ENCODE measurements around the gene EXOC3L2.
"Not testable (repeated sequence)": the region's sequence is repeated elsewhere in the genome, so short reads cannot be mapped to it uniquely, and the experiment has no call there.

Gene EXOC3L2

GRCh38 chr19:45271735-45272108, 26.5 kb upstream of the EXOC3L2 start:
- DNase-seq (ENCODE audit: low spot score in 2 of 2) (no peak), ATAC-seq (replicated peaks; ENCODE audit: extremely low read depth, poor library complexity, severe bottlenecking) (no peak)
- Mint-ChIP-seq H3K36me3 (ENCODE audit: insufficient read depth) (peaks cover 33% of the 10 kb centered on the region), H3K4me1 (peaks cover 5% of the 10 kb centered on the region), H3K4me3 (no peak overlapping the region), H3K27me3 (no peaks in the 10 kb centered on the region), H3K9me3 (no peaks in the 10 kb centered on the region), H3K27ac (ENCODE audit: low read depth) (no peak overlapping the region)

DNA sequence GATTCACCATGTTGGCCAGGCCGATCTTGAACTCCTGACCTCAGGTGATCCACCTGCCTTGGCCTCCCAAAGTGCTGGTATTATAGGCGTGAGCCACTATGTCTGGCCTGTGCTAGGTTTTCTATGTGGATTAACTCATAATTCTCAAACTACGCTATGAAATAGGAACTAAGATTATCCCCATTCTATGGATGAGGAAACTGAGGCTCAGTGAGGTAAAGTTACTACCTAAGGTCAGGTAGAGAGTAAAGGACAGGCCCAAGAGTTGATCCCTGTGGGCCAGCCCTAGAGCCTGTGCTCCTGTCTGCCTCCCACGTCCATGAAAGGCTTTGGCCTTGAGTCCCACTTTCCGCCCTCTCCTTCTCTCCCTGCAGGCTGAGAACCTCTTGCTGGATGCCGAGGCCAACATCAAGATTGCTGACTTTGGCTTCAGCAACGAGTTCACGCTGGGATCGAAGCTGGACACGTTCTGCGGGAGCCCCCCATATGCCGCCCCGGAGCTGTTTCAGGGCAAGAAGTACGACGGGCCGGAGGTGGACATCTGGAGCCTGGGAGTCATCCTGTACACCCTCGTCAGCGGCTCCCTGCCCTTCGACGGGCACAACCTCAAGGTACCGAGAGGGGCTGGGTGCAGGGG, 26.0 kb upstream of the EXOC3L2 start:
- H3K36me3 Mint-ChIP-seq (ENCODE audit: insufficient read depth) = peaks cover 32% of the 10 kb centered on the region
- no peak overlapping the region for H3K4me3 Mint-ChIP-seq
- no peak overlapping the region for H3K27ac Mint-ChIP-seq (ENCODE audit: low read depth)
- no peaks in the 10 kb centered on the region for H3K27me3 Mint-ChIP-seq
- no peak for DNase-seq (ENCODE audit: low spot score in 2 of 2)
- ATAC-seq (replicated peaks; ENCODE audit: extremely low read depth, poor library complexity, severe bottlenecking) = no peak
- H3K9me3 Mint-ChIP-seq = no peaks in the 10 kb centered on the region
- H3K4me1 Mint-ChIP-seq = peaks cover 5% of the 10 kb centered on the region

DNA sequence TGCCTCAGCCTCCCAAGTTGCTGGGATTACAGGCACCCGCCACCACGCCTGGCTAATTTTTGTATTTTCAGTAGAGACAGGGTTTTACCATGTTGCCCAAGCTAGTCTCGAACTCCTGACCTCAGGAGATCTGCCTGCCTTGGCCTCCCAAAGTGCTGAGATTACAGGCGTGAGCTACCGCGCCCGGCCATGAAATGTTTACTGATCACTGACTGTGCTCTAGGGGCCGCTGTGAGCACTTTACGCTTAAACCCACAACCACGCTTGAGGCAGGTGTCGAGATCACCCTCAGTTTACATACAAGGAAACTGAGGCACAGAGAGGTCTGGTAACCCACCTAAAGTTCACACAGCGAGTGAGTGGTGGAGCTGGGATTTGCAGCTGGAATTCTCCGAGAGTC, 24.7 kb upstream of the EXOC3L2 start:
- Mint-ChIP-seq H3K36me3 (ENCODE audit: insufficient read depth) (peaks cover 30% of the 10 kb centered on the region), H3K4me1 (peaks cover 10% of the 10 kb centered on the region)
- DNase-seq (ENCODE audit: low spot score in 2 of 2); ATAC-seq (replicated peaks; ENCODE audit: extremely low read depth, poor library complexity, severe bottlenecking); H3K9me3 Mint-ChIP-seq; H3K27ac Mint-ChIP-seq (ENCODE audit: low read depth); H3K27me3 Mint-ChIP-seq; H3K4me3 Mint-ChIP-seq: not testable (repeated sequence)

GRCh38 chr19:45267296-45267695, 22.1 kb upstream of the EXOC3L2 start:
- no peaks in the 10 kb centered on the region for H3K27me3 Mint-ChIP-seq
- peaks cover 12% of the 10 kb centered on the region for H3K36me3 Mint-ChIP-seq (ENCODE audit: insufficient read depth)
- no peak for DNase-seq (ENCODE audit: low spot score in 2 of 2)
- H3K4me3 Mint-ChIP-seq = no peak overlapping the region
- peaks cover 8% of the 10 kb centered on the region for H3K4me1 Mint-ChIP-seq
- no peaks in the 10 kb centered on the region for H3K9me3 Mint-ChIP-seq
- no peak for ATAC-seq (replicated peaks; ENCODE audit: extremely low read depth, poor library complexity, severe bottlenecking)
- H3K27ac Mint-ChIP-seq (ENCODE audit: low read depth) = no peak overlapping the region

DNA sequence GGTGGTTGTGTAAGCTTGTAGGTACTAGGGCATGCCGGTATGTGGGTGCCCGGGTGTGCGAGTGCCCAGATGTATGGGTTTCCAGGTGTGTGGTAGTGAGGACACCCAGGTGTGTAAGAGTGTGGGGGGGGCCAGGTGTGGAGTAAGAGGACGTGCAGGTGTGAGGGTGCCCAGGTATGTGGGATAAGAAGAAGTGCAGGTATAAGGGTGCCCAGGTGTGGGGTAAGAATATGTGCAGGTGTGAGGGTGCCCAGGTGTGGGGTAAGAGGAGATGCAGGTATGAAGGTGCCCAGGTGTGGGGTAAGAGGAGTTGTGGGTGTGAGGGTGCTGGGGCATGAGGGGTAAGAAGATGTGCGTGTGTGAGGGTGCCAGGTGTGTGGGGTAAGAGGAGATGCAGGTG, 20.2 kb upstream of the EXOC3L2 start:
- Mint-ChIP-seq H3K4me1 (peaks cover 5% of the 10 kb centered on the region), H3K4me3 (no peak overlapping the region), H3K36me3 (ENCODE audit: insufficient read depth) (peaks cover 5% of the 10 kb centered on the region), H3K27ac (ENCODE audit: low read depth) (peak overlapping the region; percentile 67), H3K9me3 (no peaks in the 10 kb centered on the region), H3K27me3 (no peaks in the 10 kb centered on the region)
- ATAC-seq (replicated peaks; ENCODE audit: extremely low read depth, poor library complexity, severe bottlenecking) (no peak), DNase-seq (ENCODE audit: low spot score in 2 of 2) (no peak)

- DNase-seq (ENCODE audit: low spot score in 2 of 2) = no peak
- Mint-ChIP-seq H3K27me3 (no peaks in the 10 kb centered on the region), H3K9me3 (no peaks in the 10 kb centered on the region), H3K36me3 (ENCODE audit: insufficient read depth) (peaks cover 7% of the 10 kb centered on the region), H3K27ac (ENCODE audit: low read depth) (peak overlapping the region; percentile 67), H3K4me3 (no peak overlapping the region), H3K4me1 (peaks cover 5% of the 10 kb centered on the region)
- ATAC-seq (replicated peaks; ENCODE audit: extremely low read depth, poor library complexity, severe bottlenecking) = no peak
Measured at GRCh38 chr19:45264781-45265317, 19.6 kb upstream of the EXOC3L2 start.

DNA sequence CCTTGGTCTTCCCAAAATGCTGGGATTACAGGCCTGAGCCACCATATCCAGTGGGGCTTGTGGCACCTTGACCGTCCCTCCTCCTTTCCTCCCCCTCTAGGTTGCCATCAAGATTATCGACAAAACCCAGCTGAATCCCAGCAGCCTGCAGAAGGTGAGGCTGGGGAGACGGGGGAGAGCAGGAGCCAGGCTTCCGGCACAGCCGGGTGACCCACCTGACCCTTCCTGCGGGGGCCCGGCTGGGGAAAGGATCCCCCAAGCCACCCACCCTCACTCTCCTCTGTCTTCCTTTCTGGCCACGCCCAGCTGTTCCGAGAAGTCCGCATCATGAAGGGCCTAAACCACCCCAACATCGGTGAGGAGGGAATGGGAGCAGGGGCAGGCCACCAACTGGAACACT, 17.8 kb upstream of the EXOC3L2 start:
- peak overlapping the region; percentile 32 for H3K27ac Mint-ChIP-seq (ENCODE audit: low read depth)
- H3K4me1 Mint-ChIP-seq = peaks cover 9% of the 10 kb centered on the region
- no peaks in the 10 kb centered on the region for H3K27me3 Mint-ChIP-seq
- no peaks in the 10 kb centered on the region for H3K9me3 Mint-ChIP-seq
- H3K4me3 Mint-ChIP-seq = no peak overlapping the region
- ATAC-seq (replicated peaks; ENCODE audit: extremely low read depth, poor library complexity, severe bottlenecking) = no peak
- DNase-seq (ENCODE audit: low spot score in 2 of 2) = no peak
- H3K36me3 Mint-ChIP-seq (ENCODE audit: insufficient read depth) = peaks cover 7% of the 10 kb centered on the region

DNA sequence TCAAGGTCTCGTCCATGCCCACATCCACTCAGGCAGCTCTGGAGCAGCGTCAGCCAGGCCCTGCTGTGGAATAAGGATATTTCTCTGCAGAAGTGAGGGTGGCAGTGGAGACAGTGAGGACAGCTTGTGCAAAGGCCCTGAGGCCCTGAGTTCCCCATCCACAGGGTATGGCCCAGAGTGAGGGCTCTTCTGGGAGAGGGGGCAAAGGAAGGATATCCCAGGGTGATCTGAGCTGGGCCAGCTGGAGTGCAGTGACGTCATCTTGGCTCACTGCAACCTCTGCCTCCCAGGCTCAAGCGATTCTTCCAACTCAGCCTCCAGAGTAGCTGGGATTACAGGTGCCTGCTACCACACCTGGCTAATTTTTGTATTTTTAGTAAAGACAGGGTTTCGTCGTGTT, 17.4 kb upstream of the EXOC3L2 start:
- Mint-ChIP-seq H3K27me3 (no peaks in the 10 kb centered on the region), H3K9me3 (no peaks in the 10 kb centered on the region), H3K4me1 (peaks cover 9% of the 10 kb centered on the region), H3K27ac (ENCODE audit: low read depth) (peak overlapping the region; percentile 32), H3K36me3 (ENCODE audit: insufficient read depth) (peaks cover 7% of the 10 kb centered on the region), H3K4me3 (no peak overlapping the region)
- ATAC-seq (replicated peaks; ENCODE audit: extremely low read depth, poor library complexity, severe bottlenecking) (no peak), DNase-seq (ENCODE audit: low spot score in 2 of 2) (no peak)

GRCh38 chr19:45258862-45259261, 13.7 kb upstream of the EXOC3L2 start:
- DNase-seq (ENCODE audit: low spot score in 2 of 2) = no peak
- Mint-ChIP-seq H3K27ac (ENCODE audit: low read depth) (no peak overlapping the region), H3K27me3 (no peaks in the 10 kb centered on the region), H3K36me3 (ENCODE audit: insufficient read depth) (peaks cover 9% of the 10 kb centered on the region), H3K4me3 (no peak overlapping the region), H3K4me1 (peaks cover 23% of the 10 kb centered on the region), H3K9me3 (no peaks in the 10 kb centered on the region)
- no peak for ATAC-seq (replicated peaks; ENCODE audit: extremely low read depth, poor library complexity, severe bottlenecking)

GRCh38 chr19:45256836-45257235, 11.6 kb upstream of the EXOC3L2 start:
- H3K27me3 Mint-ChIP-seq = no peaks in the 10 kb centered on the region
- H3K4me1 Mint-ChIP-seq = peaks cover 42% of the 10 kb centered on the region
- H3K9me3 Mint-ChIP-seq = no peaks in the 10 kb centered on the region
- peaks cover 8% of the 10 kb centered on the region for H3K36me3 Mint-ChIP-seq (ENCODE audit: insufficient read depth)
- no peak overlapping the region for H3K4me3 Mint-ChIP-seq
- ATAC-seq (replicated peaks; ENCODE audit: extremely low read depth, poor library complexity, severe bottlenecking) (no peak), DNase-seq (ENCODE audit: low spot score in 2 of 2) (no peak)
- H3K27ac Mint-ChIP-seq (ENCODE audit: low read depth) = no peak overlapping the region

DNA sequence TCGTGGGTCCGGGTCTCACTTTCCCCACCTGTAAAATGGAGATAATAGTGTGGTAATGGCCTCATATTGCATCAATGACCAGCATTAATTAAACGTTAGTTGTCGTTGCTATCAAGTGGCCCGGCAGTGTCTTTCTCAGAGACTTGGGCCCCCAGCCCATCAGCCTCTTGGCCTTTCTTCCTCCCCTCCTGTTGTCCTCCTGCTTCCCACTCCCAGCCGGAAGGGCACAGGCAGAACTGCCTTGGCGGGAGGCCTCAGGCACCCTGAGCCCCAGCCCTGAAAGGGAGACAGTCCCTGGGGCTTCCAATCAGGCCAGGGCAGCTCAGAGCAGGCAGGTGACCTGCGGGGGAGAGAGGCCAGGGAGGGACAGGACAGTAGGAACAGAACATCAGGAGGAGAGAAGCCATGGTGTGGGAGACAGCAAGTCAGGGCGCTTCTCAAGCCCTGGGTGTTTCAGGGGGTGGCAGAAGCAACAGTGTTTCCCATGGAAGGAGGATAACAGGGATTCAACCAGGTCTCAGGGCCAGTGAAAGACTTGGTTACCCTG, 10.5 kb upstream of the EXOC3L2 start:
- no peaks in the 10 kb centered on the region for H3K27me3 Mint-ChIP-seq
- no peaks in the 10 kb centered on the region for H3K9me3 Mint-ChIP-seq
- no peak overlapping the region for H3K27ac Mint-ChIP-seq (ENCODE audit: low read depth)
- H3K4me3 Mint-ChIP-seq = no peak overlapping the region
- H3K4me1 Mint-ChIP-seq = peaks cover 46% of the 10 kb centered on the region
- ATAC-seq (replicated peaks; ENCODE audit: extremely low read depth, poor library complexity, severe bottlenecking) (no peak), DNase-seq (ENCODE audit: low spot score in 2 of 2) (no peak)
- H3K36me3 Mint-ChIP-seq (ENCODE audit: insufficient read depth) = peaks cover 6% of the 10 kb centered on the region

DNA sequence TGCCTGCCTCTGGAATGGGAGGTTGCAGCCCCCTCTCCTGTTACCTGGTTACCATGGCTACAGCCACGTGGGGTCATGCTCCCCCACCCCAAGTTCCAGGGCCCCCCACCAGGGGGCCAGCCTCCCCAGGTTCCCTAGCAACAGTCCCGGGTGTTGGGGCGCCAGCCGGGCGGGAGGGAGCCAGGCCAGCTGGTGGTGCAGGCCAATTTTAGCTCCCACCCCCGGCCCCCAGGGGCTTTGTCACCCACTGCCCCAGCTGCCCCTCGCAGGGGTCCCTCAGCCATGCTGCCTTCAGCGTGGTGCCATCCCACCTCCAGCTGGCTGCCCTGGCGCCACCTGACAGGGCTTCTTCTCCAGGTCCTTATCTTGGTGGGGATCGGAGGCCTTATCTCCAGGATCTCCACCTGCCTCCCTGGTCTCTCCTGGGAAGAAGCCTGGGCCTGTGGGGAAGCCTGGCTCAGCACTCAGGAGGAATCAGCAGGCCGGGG, 8.9 kb upstream of the EXOC3L2 start:
- H3K27ac Mint-ChIP-seq (ENCODE audit: low read depth) = peak overlapping the region; percentile 91
- H3K4me1 Mint-ChIP-seq = peaks cover 49% of the 10 kb centered on the region
- no peaks in the 10 kb centered on the region for H3K9me3 Mint-ChIP-seq
- peaks cover 4% of the 10 kb centered on the region for H3K36me3 Mint-ChIP-seq (ENCODE audit: insufficient read depth)
- no peak for ATAC-seq (replicated peaks; ENCODE audit: extremely low read depth, poor library complexity, severe bottlenecking)
- DNase-seq (ENCODE audit: low spot score in 2 of 2) = no peak
- H3K27me3 Mint-ChIP-seq = no peaks in the 10 kb centered on the region
- peak overlapping the region; percentile 93 for H3K4me3 Mint-ChIP-seq

- H3K27ac Mint-ChIP-seq (ENCODE audit: low read depth) = peak overlapping the region; percentile 91
Measured at GRCh38 chr19:45253396-45254027, 8.3 kb upstream of the EXOC3L2 start.

More at GRCh38 chr19:45253396-45254027, 8.3 kb upstream of the EXOC3L2 start:
- no peak for DNase-seq (ENCODE audit: low spot score in 2 of 2)
- Mint-ChIP-seq H3K4me1 (peaks cover 54% of the 10 kb centered on the region), H3K27me3 (no peaks in the 10 kb centered on the region), H3K4me3 (peak overlapping the region; percentile 93), H3K9me3 (no peaks in the 10 kb centered on the region), H3K36me3 (ENCODE audit: insufficient read depth) (peaks cover 4% of the 10 kb centered on the region)
- peak; percentile 63 for ATAC-seq (replicated peaks; ENCODE audit: extremely low read depth, poor library complexity, severe bottlenecking)
